Measurements from ENCODE around the gene SIRPB2.
"Not testable (repeated sequence)": the region's sequence is repeated elsewhere in the genome, so short reads cannot be mapped to it uniquely, and the experiment has no call there.

The SIRPB2 gene

GRCh38 chr20:1499528-1500420 lies 8.6 kb upstream of the SIRPB2 start:
- DNase-seq (ENCODE audit: low read depth): no peak

GRCh38 chr20:1497371-1497770 lies 6.2 kb upstream of the SIRPB2 start:
- not testable (repeated sequence) for DNase-seq (ENCODE audit: low read depth)

GRCh38 chr20:1496930-1497329 lies 5.7 kb upstream of the SIRPB2 start:
- DNase-seq (ENCODE audit: low read depth): no peak

DNA sequence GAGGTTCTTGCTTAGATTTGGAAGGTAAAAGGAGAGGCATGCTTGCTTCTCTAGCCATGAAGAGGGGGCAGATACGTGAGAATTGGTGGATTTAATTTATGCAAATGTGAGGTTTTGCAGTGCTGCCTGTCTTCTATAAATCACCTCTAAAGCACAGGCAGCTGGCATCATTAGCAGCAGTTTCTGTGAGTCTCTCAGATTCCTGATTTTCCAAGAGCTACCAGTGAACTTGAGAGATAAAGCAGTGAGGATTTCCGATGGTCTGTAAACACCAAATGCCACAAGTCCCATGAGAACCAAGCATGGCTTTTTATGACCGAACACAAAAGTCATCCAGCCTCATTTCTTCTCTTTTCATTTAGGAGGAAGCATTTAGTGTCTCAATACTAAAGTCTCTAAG lies 3.2 kb upstream of the SIRPB2 start:
- no peak for DNase-seq (ENCODE audit: low read depth)

GRCh38 chr20:1493536-1493935 lies 2.3 kb upstream of the SIRPB2 start:
- DNase-seq (ENCODE audit: low read depth): no peak

- DNase-seq (ENCODE audit: low read depth): no peak
Measured at GRCh38 chr20:1491860-1492642, 831 bp upstream of the SIRPB2 start.

DNA sequence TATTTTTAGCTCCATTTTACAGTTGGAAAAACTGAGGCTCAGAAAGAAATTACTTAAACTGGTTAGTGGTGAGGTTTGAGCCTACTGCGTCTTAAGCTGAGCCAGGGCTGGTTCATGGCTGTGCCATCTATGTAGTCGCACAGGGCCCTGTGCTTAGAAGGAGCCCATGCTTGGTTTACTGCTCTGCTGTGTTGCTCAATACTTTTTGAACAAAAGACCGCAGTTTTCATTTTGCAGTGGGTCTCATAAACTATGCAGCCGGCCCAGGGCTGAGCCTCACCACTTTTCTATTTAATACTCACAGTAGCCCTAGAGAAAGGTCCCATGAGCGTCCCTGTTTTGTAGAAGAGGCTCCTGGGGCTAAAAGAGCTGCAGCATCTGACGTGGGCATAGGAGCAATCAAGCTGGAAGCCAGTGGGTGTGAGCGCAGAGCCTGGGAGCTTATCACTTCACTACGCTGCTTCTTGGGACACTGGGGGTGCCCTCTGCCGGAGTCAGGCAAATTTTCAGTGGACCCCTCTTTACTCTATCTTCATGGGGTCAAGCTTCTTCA lies 501 bp downstream of the SIRPB2 start:
- DNase-seq (ENCODE audit: low read depth): no peak

- DNase-seq (ENCODE audit: low read depth): no peak
Measured at GRCh38 chr20:1489764-1490436, 1.3 kb downstream of the SIRPB2 start.

DNA sequence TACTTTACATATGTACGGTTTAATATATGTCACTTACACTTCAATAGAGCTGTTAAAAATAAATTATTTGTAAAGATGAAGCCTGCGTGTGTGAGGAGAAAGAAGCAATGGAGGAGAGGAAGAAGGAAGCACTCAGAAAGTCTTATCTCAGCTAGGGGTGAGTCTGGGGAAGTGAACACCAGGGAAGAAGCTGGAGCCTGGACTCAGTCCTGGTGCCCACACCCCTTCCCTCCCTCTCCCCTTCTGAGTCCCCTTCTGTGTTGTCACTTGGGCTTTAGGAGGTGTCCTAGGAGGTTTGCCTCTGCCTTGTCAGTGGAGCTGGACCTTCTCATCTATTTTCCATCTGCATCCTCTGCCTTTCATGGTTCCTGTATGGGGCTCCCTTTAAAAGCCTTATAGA lies 1.9 kb downstream of the SIRPB2 start:
- no peak for DNase-seq (ENCODE audit: low read depth)

- no peak for DNase-seq (ENCODE audit: low read depth)
Measured at GRCh38 chr20:1486566-1486965, 4.7 kb downstream of the SIRPB2 start.

DNA sequence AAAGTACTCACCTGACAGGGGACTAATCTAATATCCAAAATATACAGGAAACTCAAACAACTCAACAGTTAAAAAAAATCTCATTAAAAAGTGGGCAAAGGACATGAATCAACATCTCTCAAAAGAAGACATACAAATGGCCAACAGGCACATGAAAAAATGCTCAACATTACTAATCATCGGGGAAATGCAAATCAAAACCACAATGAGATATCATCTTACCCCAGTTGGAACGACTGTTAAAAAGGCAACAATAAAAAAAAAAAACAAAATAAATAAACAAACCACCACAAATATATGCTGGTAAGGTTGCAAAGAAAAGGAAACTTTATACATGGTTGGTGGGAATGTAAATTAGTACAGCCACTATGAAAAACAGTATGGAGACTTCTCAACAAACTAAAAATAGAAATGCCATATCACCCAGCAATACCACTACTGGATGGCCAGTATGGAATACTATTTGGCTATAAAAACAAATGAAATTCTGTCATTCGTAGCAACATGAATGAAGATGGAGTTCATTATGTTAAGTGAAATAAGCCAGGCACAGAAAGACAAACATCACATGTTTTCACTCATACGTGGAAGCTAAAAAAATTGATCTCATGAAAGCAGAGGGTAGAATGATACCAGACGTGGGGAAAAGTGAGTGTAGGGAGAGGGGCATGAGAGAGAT lies 6.6 kb downstream of the SIRPB2 start:
- no peak for DNase-seq (ENCODE audit: low read depth)

DNA sequence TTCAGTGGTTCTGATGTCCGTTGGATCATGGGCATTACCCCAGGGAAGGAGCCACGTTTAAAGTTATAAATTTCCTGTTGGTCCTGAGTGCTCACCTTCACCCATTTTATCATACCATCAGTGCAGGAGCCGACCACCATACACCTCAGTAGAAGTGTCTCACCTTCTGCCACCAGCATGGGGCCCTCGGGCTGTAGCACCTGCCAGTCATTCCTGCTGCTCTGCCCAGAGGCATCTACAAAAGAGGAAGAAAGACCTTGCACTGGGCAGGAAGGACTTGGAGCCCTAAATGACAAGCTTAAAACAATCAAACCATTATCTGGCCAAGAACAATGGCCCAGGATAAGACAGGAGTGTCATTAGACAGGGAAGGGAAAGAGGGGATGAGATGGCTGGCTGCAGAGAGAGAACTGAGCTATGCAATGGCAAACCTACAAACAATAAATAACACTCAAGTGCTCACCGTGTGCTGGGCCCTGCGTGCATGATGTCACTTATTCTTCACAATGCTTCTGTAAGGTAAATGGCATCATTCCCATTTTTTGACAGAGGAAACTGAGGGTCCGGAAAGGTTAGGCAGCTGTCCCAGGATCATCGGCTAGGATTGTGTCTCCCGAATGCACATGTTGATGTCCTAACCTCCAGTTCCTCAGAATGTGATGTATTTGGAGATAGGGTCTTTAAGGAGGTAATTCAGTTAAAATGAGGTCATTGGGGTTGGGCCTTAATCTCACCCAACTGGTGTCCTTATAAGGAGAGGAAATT lies 11.2 kb downstream of the SIRPB2 start:
- DNase-seq (ENCODE audit: low read depth): no peak

GRCh38 chr20:1478566-1478965 lies 12.7 kb downstream of the SIRPB2 start:
- DNase-seq (ENCODE audit: low read depth): no peak

DNA sequence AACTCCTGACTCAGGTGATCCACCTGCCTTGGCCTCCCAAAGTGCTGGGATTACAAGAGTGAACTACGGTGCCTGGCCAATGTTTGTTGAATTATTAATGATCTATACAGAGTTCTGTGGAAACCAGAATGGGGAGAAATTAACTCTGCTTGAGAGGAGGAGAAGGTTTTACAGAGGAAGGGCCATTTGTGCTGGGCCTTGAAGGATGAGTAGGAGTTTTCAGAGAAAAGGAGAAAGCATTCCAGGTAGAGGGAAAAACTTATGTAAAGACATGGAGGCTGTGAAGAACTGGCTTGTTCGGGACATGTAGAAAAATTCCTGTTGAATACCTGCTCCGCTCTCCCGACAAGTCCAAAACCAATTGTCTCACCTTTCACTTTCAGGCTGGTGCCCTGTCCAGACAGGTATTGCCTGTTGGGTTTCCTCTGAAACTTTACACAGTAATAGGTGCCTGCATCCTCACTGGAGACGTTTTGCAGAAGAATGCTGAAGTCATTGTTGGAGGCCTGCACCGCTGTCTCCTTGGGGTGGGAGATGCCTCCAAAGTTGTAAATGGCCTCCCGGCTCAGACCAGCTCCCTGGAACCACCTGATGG lies 13.2 kb downstream of the SIRPB2 start:
- no peak for DNase-seq (ENCODE audit: low read depth)

DNA sequence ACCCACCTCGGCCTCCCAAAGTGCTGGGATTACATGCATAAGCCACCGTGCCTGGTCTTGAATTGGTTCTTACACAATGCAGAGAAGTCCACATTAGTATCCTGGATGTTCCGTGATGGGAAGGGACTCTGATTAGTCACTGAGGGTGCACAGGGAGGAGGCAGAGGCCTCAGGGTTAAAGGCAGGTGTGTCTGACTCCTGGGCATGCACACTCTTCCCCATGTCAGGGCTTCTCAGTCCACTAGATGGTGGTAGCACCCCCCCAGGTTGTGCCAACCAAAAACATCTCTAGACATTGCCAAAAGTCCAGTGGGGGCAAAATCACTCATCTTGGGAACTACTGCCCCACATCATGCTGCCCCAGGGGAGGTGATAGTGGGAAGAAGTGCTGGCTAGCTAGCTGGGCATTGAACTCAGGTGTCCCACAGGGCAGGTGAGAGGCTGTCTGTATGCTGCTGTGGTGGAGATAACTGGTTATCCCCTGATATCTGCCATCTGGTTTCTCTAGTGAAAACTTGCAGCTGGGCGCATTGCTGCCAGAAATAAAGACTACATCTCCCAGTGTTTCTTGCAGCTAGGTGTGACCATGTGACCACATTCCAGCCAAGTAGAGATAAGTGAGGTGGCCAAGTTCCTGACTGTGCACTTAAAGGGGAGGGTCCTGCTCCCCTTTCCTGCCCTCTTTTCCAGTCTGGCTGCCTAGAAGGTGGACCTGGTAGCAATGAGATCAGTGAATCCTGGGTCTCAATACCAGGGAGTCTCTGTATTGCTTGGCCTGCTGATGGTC lies 16.2 kb downstream of the SIRPB2 start:
- DNase-seq (ENCODE audit: low read depth): no peak

DNA sequence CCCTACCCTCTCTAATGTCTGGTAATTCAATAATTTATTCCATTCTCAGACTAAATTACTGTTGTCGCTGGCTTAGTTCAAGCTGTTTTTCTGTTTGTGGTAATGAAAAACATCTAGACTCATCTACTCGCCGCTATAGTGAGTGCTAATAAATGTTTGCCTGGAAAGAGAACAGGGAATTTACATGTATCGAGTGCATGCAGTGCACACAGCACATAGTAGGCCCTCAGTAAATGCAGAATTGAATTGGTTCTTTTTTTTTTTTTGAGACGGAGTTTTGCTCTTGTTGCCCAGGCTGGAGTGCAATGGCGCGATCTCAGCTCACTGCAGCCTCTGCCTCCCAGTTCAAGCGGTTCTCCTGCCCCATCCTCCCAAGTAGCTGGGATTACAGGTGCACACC lies 16.9 kb downstream of the SIRPB2 start:
- DNase-seq (ENCODE audit: low read depth): no peak

DNA sequence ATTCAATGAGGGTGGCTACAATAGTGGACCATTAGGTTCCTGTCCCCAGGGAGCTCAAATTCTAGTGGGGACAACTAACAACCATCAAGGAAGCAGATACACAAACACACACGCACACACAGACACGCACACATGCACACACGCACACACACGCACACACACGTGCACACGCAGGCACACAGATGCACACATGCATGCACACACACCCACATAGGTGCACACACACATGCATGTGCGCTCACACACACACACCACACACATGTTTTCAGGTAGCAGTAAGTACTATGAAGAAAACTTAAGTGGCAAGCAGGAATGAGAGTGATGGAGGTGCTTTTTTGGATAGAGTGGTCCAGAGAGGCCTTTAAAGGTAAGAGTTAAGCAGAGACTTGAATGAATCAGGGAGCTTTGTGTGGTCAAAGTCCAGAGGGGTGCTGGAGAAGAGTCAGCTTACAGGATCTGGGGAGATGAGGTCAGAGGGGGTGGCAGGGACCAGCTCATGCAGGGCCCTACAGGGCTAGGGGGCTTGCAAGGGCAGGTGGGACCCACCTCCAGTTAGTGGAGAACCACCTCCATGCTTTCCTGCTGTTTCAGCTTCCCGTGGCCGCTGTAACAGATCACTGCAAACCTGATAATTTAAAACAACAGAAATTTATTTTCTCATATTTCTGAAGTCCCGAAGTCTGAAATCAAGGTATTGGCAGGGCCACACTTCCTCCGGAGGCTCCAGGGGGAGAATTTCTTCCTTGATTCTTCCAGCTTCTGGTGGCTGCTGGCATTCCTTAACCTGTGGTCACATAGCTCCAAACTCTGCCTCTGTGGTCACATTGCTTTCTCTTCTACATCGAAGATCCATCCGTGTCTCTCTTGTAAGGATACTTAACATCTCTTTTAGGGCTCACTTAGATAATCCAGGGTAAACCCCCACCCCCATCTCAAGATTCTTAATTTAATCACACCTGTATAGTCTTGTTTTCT lies 17.7 kb downstream of the SIRPB2 start:
- no peak for DNase-seq (ENCODE audit: low read depth)

DNA sequence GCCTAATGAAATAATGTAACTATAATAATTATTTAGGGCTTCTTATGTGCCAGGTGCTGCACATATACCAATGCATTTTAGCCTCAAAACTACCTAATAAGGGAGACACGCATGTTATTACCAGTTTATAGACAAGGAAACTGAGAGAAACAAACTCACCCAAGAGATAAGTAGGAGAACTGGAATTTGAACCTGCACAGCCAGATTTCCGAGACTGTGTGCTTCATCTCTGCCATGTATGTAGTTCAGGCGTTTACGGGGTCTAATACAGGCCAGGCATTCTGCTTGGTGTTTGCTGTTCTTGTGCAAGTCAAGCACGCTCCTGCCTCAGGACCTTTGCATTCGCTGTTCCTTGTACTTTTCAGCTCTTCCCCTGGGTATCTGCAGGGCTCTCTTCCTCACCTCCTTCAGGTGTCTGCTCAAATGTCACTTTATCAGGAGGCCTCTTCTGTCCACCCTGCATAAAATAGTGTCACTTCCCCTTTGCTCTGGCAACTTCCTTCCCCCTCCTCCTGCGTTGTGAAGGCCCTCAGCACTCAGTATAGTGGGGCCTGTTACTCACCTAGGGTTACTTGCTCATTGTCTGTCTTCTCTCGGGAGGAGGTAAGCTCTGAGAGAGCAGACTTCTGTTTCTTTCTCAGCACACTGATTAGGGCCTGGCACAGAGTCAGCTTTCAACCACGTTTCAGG lies 18.5 kb downstream of the SIRPB2 start:
- no peak for DNase-seq (ENCODE audit: low read depth)

Measured in non-pigmented ciliary epithelial cell (primary cell).